Left renal cortex interstitium (tissue), 4 donors: ENCODE measurements around the gene TRMO. TPM values are rescaled to one million over a fixed set of nuclear protein-coding genes. Genes with fewer than 3 reads are reported as not detected.
"Not testable (repeated sequence)": the region's sequence is repeated elsewhere in the genome, so short reads cannot be mapped to it uniquely, and the experiment has no call there.

Experiments
- DNase-seq, 4 donors: peaks; one replicate each; pipeline ENCODE4 v3.0.0-alpha.2; 2013; ENCODE audit warnings: low read depth in 4 of 4, low spot score in 2 of 4, missing footprints in 1 of 4
- polyA plus RNA-seq, 4 donors: library from polyadenylated mRNA; unstranded; fragments of 120-200 nt; gene quantifications; one replicate each; pipeline ENCODE4 v1.2.1, GENCODE V29; 2013; ENCODE audit not compliant: insufficient read length in 4 of 4

Gene TRMO
- polyA plus RNA-seq: 10 to 100 TPM; 19.2 to 22.9 (median 20.6) TPM

DNA sequence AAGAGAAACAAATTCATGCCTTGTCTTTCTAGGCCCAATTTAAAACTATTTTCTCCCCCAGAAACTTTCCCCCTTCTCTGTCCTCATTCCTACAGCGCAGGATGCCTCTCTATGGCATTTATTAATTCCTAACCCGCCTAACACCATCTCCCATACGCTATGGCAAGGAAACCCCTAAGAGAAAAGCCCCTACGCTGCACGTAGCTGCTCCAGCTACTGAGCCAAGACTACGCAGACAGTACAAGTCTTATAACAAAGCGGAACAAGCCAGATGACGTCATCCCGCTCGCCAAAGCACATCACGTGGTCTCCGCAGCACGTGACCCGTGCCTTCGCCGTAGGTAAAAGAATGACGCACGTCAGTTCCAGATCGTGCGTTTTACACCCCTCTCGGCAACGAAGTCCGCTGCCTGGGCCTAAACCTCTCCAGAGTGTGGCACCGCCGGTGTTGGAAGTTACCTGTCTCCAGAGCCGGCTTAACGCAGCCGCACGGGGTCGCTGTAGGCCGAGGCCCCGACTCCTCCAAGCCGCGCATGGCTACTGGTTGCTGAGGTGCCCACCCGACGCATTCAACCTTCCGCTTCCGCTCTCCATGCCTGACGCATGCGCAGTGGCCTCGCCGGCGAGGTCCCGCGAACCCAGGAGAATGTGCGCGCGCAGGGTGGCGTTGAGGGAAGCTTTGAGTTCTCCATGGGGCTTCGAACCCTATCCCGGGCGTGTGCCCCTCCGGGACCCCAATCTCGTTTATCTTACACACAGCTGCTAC, at the start of gene TRMO:
Gene TRMO, minus strand, starts transcription at position 542 of the 766 bp plus-strand sequence. Its CDS starts 7 bp downstream, at position 535.
- DNase-seq: peak; percentile 97 to 100 (median 100)

DNA sequence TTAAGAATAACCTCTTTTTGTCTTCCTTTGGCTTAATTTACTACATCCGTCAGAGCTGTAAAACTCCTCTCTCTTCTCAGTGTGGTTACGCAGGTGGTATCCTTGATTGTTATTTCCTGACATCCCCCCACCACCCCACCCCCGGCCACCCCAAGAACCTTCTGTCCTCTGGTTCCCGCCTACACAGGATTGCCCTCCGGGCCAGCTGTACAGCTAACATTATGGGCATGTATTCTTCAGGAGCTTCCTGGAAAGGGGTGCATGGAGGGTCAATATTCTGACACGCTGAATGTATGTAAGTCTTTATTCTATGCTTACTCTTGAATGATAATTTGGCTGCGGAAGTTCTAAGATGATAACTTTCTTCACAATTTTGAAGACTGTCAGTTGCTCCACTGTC, 47.9 kb upstream of the TRMO start:
- no peak for DNase-seq

- DNase-seq: no peak
These were observed 46.7 kb upstream of the TRMO start for GRCh38 chr9:97969014-97969413.

DNA sequence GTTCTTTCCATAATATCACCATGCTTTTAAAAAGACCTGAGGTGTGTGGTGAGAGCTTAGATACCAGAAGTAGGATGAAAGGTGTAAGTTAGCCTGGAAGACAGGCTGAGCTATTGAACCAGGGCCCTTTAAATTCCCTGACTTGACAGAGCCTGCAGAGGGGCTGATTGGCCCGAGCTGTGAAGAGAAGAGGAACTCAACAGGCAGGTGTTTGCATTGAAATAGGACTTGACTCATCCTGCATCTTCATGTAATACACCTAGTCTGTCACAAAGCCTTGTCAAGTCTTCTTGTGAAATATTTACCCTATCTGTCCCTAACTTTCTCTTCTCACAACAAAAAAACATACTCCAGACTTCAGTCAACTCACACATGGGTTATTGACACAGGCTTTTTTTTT, 44.2 kb upstream of the TRMO start:
- no peak for DNase-seq

DNA sequence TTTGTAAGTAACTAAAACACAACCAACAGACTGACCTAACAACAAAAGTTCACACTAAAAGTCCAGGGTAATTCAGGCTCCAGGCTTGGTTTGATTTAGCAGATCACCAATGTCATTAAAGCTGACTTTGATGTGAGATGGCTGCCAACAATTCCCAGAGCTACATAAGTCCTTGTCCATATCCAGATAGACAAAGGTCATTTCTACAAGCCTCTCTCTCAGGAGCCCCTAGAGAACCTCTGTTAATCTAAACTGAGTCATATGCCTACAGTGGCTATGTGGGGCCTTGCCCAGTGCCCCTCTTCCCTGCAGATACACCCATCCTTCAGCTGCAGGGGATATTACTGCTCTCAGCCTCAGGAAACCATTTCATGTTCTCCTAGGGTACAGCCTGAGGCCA, 42.6 kb upstream of the TRMO start:
- no peak for DNase-seq

DNA sequence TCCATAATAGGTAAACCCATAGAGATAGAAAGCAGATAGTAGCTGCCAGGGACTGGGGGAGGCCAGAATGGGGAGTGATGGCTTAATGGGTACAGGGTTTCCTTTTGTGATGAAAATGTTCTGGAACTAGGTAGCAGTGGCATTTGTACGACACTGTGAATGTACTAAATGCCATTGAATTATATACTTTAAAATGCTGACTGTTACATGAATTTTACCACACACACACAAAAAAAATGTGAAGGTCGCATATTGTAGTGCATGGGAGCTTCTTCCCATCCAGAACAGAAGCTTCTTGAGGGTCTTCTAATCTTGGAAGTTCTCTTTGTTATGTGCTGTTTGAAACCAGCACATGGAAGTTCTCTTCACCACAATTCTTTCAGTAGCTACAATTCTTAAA, 40.9 kb upstream of the TRMO start:
- no peak for DNase-seq

GRCh38 chr9:97962575-97962974, 40.3 kb upstream of the TRMO start:
- no peak for DNase-seq

DNA sequence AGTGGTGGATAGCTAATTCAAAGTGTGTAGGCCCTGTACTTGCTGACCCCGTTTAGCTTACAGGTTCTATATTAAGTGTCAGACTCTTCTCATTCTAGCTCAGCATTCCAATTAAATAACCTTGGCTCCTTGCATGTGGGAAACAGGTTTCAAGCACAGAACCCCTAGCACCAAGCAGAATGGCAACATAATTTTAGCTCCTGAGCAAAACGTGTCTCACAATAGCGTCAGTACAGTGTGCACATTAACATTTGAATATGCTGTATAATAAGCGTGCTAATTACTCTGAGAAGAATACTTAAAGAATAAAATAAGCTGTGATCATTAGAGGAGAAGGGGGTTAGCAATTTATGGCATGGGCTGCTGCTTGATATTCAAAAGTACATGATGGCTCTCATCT, 39.8 kb upstream of the TRMO start:
- no peak for DNase-seq

GRCh38 chr9:97961361-97961760, 39.1 kb upstream of the TRMO start:
- no peak for DNase-seq

GRCh38 chr9:97960678-97961328, 38.5 kb upstream of the TRMO start:
- not testable (repeated sequence) for DNase-seq

DNA sequence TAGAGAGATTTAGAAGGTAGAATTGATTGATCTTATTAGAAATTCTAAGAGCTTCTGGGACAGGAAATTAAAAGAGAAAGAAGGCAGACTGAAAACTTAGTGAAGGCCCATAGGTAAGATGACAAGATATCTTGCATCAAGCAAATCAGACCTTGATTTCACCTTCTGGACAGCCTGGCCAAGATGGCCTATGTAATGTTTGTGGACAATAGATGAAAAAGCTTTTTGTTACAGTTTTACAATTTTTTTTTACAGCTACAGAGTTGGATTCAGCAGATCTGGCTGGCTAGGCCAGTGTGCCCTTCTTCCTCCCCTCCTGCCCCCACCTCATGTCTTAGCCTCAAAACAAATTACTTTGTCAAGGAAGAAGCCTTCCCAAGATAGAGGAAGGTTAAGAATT, 37.3 kb upstream of the TRMO start:
- DNase-seq: no peak

- DNase-seq: no peak
These were observed 36.7 kb upstream of the TRMO start for GRCh38 chr9:97958812-97959511.

DNA sequence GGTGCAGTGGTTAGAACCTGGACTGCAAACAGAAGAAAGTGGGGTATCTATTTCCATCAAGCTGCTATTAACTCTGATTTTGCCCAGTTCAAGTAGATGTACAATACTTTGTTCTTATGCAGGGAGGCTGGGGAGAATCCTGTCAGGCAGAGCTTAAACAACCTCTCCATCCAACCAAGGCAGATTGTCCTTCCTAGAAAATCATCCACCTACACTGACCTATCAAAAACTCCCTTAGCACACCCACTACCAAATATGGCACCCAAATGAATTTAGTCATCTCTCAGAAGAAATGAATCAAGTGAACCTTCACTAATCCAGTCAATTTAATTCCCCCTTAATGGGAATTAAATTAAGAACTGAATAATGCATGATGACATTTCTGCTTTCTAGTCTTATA, 34.0 kb upstream of the TRMO start:
- DNase-seq: no peak

DNA sequence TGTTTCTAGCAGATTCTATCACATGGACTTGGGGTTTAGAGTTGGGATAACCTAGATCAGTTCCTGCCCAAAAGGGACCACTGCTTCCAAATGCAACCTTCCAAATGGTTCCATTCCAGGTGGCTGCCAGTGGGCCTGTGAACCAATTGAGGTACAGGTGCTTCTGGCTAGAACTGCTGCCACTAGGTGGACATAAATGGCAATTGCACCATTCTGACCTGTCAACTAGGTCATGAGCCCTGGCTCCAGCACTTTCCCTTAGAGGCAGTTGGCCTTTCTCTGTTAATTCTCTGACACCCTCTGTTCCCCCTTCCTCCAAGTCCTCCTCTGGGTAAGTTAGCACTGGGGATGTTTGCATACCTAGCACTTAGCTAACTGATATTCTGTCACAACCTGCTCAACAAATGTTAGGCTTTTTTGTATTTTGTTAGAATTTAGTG, 32.3 kb upstream of the TRMO start:
- DNase-seq: no peak

GRCh38 chr9:97950873-97951272, 28.6 kb upstream of the TRMO start:
- DNase-seq: not testable (repeated sequence)

- DNase-seq: not testable (repeated sequence)
These were observed 24.8 kb upstream of the TRMO start for GRCh38 chr9:97947094-97947493.

DNA sequence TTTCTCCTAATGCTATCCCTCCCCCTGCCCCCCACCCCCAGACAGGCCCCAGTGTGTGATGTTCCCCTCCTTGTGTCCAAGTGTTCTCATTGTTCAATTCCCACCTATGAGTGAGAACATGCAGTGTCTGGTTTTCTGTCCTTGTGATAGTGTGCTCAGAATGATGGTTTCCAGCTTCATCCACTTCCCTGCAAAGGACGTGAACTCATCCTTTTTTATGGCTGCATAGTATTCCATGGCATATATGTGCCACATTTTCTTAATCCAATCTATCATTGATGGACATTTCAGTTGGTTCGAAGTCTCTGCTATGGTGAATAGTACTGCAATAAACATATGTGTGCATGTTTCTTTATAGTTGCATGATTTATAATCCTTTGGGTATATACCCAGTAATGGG, 23.2 kb upstream of the TRMO start:
- not testable (repeated sequence) for DNase-seq

- no peak for DNase-seq
These were observed 22.3 kb upstream of the TRMO start for GRCh38 chr9:97944612-97945011.

DNA sequence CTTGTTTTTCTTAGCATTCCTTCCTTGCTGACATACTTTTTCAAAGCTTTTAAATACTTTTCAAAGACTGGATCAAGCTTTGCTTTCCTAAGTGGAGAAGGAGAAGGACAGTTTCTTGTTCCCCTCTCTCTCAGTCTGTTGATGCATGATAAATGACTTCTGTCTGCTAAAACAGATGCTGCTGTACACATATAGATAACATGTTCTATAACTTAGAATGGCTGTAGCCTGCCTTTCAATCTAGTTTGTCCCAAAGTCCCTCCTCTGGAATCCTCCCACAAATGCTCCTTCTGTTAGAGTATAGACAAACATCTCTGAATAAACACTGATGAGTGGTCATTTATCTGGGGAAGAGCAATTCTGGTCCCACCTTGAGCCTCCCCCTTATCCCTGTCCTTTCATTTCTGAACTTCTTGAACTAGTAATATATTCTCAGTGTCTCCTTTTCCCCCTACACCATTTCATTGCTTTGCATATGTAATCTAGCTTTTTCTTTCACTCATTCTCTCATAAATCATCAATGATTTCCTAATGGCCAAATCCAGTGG, 21.1 kb upstream of the TRMO start:
- DNase-seq: no peak

- DNase-seq: no peak
These were observed 19.0 kb upstream of the TRMO start for GRCh38 chr9:97941323-97941722.

DNA sequence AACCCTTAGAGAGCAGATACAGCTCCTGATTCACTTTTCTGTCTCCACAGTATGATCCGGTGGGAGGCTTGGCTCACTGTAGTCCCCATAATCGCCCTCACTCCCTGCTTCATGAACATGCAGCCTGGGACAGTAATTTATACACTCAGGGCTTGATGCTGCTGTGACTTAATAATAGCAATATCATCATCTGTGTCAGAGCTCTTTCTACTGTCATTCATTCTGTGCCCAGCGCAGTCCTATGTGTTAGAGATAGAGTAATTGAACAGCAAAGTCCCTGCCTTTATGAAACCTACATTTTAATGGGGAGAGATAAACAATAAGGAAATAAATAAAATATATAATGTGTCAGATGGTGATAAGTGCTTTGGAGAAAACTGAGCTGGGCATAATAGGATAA, 18.4 kb upstream of the TRMO start:
- no peak for DNase-seq
